Measurements from ENCODE around the gene GABRB2.

DNA sequence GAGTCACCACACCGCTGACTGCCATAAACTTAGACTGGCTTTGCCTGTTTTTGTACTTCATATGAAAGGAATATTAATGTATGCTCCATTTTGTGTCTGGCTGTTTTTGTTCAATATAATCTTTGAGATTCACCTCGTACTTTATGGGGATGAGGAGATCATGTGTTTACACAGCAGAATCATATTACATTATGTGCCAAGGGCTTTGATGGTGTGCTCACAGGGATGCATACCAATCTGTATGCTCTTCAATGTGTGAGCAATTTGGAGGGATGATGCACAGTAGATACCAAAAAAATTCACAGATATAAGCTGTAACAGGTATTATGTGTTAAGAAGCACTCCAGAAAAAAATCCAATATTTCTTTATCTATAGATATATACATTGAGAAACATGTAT is 113.7 kb downstream of the GABRB2 start:
- TF ChIP-seq, protein P1, sequence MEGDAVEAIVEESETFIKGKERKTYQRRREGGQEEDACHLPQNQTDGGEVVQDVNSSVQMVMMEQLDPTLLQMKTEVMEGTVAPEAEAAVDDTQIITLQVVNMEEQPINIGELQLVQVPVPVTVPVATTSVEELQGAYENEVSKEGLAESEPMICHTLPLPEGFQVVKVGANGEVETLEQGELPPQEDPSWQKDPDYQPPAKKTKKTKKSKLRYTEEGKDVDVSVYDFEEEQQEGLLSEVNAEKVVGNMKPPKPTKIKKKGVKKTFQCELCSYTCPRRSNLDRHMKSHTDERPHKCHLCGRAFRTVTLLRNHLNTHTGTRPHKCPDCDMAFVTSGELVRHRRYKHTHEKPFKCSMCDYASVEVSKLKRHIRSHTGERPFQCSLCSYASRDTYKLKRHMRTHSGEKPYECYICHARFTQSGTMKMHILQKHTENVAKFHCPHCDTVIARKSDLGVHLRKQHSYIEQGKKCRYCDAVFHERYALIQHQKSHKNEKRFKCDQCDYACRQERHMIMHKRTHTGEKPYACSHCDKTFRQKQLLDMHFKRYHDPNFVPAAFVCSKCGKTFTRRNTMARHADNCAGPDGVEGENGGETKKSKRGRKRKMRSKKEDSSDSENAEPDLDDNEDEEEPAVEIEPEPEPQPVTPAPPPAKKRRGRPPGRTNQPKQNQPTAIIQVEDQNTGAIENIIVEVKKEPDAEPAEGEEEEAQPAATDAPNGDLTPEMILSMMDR (conservative IDR thresholded peaks at IDR 0.05; ENCODE audit: low read length): no peak
- no peak for TF ChIP-seq EZH2phosphoT487 (IDR thresholded peaks at IDR 0.05; ENCODE audit: borderline replicate concordance, low read depth, low read length)
